Lung microvascular endothelial cell (primary cell): ENCODE results near the gene C9orf152. TPM values are rescaled to one million over a fixed set of nuclear protein-coding genes. Genes with fewer than 3 reads are reported as not detected.
"Not testable (repeated sequence)": the region's sequence is repeated elsewhere in the genome, so short reads cannot be mapped to it uniquely, and the experiment has no call there.

ENCODE experiments used
- DNase-seq, 2 donors: peaks; one replicate each; pipeline versions ENCODE4 v3.0.0 to v3.0.0-alpha.2; 2010; ENCODE audit warnings: low read depth in 2 of 2
- total RNA-seq: library from RNA; depleted of rRNA; stranded (reverse); fragments of >200 nt; gene quantifications from 2 replicates; pipeline ENCODE4 v1.2.1, GENCODE V29; 2014

Gene C9orf152
- total RNA-seq, 1 donor from 2014 or later = not detected

DNA sequence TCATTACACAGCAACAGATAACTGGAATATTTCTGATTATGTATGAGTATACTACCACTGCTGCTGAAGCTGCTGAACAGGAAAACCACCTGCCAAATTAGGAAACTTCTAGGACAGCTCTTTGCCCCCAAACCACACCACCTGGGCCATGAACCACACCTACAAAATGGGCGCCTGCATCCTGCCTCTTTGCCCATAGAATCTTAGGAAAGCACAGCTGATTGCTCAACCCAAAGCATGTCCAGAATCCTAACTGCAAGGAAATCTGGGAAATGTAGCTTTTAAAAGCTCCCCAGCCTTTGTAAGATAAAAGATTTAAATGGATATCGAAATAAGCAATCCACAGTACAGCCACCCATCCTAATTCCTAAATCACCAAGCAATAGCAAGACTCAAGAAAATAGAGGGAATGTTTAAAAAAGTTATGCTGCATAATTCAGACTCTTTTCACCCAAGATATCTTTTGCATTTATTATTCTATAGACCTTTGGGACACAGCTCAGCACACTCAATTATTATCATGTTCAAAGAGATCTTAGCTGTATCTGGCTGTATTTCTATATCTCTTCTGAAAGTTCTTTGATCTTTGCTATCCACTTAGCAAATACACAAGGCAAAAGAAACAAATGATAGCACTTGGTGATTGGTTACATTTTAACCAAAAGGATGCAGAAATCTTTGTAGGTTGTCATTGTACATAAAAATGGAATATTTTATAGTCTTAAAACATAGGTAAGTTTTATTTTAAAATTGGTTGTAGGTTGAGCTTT, 6.8 kb upstream of the C9orf152 start:
- DNase-seq = no peak

DNA sequence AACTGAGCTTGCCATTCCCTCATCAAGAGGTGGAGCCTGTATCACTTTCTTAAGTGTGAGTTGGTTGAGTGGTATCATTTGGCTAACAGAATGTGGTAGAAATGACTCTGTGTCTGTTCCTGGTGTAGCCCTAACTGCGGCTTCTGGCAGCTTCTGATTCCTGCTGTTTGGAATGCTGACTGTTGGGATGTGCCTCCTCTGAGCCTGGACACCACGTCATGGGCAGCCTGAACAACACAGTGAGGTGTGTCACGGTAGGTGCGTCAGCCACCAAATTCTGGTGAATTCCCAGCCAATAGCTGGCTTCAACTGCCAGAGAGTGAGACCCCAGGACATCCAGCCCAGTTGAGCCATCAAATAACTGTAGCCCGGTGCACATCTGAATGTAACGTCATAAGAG, 6.1 kb upstream of the C9orf152 start:
- no peak for DNase-seq

DNA sequence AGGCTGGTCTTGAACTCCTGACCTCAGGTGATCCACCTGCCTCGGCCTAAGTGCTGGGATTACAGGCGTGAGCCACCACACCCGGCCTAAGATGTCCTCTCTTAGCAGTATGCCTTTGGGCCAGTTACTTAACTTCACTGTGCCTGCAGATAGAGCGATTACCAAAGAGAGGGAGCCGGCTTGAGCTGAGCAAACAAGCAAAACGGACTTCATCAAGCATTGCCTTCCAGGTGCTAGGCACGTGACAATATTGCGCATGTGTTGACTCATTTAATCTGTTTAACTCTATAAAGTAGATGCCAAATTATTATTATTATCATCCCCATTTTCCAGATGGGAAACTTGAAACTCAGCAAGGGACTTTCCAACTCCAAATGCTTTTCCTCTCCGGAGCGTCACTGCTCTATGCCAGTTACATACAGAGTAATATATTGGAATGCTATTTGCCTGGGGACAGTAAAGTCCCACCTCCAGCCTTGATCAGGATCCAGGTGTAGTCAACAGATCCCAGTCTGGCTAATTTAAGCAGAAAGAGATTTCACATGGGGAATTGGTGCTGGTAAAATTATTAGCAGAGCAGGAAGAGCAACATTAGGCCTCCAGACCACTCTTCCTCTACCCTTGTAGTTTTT, 5.6 kb upstream of the C9orf152 start:
- no peak for DNase-seq

DNA sequence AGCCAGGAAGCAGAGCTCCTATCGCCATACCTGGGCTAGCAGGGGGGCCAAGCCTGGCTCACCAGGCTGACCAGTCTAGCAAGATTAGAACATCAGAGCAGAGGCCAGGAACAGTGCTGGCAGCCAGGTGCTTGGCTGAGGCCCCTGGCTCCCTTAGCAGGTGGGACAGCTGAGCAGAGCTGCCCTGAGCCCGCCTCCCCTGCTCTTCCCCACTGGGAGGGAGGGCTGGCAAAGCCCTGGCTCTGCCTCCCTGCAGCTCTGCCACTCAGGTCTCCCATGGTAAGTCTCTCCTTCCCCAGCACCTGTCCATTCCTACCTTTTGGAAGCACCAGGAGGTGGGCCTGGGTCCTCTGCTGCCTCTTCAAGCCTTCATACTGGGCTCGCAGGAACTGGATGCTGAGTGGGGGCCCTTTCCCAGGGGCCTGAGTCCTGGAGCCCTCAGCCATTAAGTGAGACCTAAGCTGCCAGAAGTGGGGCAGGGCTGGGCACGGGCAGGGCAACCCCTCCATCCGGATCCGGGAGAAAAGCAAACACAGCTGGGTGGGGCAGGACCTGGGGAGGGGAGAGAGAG, 803 bp downstream of the C9orf152 start:
- no peak for DNase-seq

DNA sequence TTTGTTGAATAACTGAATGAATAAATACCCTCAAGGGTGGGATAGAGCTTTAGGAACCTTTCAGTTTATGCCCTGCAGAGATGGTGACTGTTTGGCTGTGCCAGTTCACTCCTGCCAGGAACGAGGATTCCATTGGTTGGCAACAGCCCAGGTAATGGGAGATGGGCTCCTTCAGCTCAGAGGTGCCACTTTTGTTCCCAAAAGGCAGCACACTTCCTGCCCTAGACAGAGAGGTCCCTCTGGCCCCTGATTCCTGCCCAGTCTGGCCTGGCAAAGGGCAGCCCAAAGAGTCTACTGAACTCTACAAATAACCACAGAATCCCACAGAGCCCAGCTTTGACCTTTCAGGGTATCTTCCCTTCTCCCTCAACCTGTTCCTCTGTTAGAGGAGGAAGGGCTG, 1.6 kb downstream of the C9orf152 start:
- no peak for DNase-seq

DNA sequence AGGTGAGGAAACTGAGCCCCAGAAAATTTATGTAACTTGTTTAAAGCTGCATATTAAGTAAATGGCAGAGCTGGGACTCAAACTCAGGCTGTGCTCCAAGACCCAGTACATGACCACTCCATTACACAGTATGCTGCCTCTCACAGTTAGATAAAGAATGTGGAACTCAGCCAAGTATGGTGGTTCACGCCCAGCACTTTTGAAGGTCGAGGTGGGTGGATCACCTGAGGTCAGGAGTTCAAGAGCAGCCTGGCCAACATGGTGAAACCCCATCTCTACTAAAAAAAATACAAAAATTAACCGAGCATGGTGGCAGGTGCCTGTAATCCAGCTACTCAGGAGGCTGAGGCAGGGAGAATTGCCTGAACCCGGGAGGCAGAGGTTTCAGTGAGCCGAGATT, 2.3 kb downstream of the C9orf152 start:
- not testable (repeated sequence) for DNase-seq

DNA sequence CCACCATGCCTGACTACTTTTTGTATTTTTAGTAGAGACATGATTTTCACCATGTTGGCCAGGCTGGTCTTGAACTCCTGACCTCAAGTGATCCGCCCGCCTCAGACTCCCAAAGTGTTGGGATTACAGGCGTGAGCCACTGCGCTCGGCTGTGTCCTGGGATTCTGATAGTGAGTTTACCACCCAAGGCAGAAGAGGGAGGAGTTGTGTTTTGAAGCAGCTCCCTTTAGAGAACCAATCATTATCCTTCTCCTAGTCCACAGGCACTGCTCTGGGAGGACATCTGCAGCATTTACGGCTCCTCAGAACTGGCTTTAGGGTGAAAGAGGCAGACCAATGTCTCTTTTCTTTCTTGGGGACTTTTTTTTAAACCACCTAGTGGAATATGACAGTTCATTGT, 5.7 kb downstream of the C9orf152 start:
- DNase-seq = no peak

DNA sequence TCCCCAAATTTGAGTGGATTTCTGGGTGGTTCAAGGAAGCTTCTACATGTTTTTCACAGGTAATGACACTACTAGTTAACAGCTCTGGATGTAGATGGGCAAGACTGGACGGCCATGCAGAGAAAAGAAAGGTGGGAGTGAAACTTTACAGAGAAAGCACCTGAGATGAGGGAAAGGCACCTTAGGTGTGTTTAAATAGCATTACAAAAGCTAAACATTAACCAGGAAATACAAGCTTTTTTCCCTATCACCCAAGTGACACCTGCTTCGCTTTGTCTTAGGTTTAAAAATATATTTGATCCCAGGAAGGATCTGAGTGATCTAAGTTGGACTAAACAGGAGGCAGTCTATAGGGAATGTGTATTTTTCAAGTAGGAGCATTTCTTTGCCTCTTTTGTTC, 8.3 kb downstream of the C9orf152 start:
- DNase-seq = no peak

DNA sequence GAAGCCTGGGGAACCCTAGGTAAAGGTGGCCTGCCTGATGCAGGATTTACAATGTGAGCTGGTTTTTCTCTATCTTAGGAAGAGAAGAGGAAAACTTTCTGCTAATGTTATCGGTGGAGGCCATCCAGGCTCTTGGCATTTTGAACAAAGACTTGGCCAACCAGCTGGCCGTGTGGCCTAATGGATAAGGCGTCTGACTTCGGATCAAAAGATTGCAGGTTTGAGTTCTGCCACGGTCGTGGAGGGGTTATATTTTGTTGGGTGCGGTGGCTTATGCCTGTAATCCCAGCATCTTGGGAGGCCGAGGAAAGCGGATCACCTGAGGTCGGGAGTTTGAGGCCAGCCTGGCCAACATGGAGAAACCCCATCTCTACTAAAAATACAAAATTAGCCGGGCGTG, 9.6 kb downstream of the C9orf152 start:
- DNase-seq = no peak

DNA sequence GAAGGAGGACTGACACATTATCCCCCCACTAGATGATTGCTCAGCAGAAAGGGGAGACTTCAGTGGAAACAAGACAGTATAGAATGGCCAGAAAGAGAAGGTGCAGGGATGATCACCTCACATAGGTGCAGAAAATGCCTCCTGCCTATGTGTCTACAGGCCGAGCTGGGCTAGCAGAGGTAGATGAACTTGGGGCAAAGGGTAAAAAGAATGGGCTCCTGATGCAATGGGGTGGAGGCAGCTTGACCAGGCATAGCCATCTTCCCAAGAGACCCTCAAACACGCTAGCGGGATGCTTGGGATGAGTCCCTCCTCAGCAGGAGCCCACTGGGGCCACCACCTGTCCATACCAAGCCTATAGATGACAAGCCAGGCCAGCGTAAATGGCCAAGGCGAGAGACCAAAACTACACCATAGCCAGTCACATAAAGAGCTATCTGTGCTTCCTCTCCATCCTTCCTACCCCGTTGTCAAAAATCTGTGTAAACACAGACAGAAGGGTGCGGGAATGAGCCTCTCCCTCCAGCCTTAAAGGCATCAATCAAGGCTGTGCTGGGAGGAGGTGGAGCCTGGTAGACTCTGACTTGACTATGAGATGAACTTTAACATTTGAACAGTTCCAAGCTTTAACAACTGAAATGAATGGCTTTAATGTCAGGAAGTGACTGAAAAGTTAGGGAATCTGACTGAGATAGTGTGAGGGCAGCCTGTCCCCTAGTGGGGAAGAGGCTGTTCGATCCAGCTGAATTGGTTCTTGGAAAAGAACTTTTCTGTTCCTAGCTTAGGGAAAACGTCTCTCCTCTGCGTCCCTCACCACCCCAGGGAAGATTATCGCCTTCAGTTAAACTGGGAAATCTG, 10.4 kb downstream of the C9orf152 start:
- peak; percentile 22 to 45 for DNase-seq

DNA sequence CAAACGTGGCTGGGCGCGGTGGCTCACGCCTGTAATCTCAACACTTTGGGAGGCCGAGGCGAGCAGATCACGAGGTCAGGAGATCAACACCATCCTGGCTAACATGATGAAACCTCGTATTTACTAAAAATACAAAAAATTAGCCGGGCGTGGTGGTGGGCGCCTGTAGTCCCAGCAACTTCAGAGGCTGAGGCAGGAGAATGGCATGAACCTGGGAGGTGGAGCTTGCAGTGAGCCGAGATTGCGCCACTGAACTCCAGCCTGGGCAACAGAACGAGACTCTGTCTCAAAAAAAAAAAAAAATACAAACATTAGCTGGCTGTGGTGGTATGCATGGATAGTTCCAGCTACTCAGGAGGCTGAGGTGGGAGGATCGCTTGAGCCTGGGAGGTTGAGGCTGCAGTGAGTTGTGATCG, 11.9 kb downstream of the C9orf152 start:
- DNase-seq = not testable (repeated sequence)

DNA sequence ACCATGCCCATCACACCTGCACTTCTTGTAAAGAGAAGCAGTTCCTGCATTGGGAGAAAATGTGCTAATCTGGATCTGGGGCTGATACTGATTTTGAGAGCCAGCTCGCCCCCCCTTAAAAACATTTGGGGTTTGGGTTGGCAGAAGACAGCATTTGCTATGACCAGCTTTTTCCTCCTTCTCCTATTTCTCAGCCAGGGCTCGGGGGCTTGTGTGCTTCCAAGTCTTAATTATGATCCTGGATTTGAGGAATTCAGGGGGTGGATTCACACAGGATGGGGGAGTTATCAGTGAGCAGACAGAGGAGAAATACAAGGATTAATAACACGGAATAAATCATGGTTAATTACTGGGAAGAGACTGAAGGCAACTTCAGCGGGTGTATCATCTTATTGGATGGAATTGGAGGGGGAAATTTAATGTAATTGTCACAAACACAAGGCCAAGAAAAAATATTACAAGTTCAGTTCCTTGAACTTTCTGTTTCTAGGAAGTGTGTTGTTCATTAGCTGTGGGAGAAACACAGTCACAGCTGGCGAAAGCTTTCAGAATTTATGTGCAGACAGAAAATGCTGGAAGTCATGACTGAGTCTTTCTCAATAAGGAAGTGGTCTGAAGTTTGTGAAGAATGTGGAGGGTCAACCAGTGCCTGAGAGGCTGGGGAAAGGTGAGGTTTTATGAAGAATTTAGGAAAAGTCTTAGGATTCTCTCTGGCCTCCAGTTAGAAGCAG, 15.3 kb downstream of the C9orf152 start:
- peak in 1 of 2 donors; percentile 22 for DNase-seq

DNA sequence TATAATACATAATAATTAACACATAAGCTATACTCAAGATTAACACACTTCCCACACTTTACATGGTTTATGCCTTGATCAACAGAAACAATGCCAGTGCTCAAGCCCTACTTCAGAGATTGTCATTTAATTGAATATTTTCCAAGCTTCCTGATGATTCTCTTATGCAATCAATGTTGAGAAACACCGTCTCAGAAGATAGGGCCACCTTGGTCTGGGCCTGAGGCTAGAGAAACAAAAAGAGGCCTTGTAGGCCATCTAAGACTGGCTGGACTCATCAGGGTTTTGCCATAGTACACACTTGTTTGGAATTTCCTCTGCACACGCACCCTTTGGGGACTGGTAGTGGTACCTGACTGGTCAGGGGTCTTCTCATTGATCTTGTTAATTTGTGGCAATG, 16.3 kb downstream of the C9orf152 start:
- no peak for DNase-seq

DNA sequence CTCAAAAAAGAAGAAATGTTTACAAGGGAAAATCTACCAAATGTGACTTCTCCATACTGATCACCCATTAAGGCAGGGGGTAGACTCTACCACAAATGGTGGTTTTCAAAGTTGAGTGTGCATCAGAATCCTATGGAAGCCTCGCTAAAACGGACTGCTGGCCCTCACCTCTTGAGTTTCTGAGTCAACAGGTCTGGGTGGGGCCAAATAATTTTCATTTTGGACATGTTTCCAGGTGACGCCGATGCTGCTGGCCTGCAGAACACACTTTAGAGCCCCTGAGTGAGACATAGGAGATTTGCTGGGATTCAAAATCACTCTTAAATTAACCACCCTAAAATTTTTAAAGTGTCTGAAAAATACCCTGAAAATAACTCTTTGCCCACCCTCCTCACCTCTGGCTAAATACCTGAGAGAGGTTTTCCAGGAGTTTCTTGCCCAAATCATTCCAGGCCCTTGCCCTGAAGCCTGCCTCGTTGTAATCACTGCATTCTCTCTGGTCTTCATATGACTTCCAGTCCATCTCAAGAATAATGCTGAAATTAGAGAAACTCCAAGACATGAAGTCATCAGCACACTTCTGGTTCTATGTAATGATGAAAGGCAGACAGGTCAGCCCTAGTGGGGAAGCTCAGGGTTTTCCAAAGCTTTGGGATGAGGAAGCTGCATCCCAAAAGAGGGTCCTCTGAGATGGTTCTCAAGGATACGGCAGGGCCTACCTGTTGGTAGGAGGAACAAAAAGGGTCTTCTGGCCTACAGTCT, 18.2 kb downstream of the C9orf152 start:
- no peak for DNase-seq

DNA sequence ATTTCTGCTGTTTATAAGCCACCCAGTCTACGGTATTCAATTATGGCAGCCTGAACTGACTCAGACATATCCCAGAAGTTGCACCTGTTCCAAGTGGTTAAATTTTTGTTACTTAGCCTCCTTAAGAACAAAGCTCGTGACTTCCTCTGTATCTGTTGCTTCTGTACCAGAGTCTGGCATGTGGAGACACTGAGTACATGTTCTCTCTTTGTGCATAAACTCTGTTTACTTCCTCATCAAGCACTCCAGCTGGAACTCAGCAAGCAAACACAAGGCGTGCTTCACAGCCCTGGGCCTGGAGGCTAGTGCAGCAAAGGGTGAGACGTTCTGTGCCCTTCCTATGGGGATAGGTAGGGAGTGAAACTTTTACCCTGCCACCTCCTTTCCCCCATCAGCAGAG, 19.0 kb downstream of the C9orf152 start:
- DNase-seq = no peak

DNA sequence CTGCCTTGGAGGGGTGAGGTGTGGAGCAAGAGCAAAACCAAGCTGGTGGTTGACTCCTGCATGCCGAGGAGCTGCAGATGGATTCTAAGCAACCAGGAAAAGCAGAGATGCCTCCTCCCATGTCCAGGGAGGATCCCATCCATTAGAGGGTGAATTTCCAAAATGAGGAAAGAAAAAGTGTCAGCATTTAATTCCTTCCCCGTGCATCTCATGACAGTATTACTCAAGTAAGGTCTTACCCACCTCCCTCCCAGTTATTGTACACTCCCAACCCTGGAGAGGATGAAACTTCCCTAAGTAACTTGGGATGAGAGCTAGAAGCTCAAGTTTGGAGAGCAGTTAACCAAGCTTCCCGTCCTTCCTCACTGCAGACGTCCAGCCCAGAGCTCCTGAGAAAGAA, 19.9 kb downstream of the C9orf152 start:
- DNase-seq = no peak

DNA sequence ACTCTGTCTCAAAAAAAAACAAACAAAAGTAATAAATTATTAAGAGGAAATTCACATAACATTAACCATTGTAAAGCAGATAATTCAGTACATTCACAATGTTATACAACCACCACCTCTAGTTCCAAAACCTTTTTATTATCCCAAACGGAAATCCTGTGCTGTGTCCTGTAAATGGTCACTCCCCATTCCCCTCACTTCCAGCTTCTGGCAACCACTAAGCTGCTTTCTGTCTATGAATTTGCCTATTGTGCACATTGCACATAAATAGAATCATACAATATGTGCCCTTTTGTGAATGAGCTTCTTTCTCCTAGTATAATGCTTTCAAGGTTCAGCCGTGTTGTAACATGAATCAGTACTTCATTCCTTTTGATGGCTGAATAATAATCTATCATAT, 20.8 kb downstream of the C9orf152 start:
- peak; percentile 22 to 89 for DNase-seq

DNA sequence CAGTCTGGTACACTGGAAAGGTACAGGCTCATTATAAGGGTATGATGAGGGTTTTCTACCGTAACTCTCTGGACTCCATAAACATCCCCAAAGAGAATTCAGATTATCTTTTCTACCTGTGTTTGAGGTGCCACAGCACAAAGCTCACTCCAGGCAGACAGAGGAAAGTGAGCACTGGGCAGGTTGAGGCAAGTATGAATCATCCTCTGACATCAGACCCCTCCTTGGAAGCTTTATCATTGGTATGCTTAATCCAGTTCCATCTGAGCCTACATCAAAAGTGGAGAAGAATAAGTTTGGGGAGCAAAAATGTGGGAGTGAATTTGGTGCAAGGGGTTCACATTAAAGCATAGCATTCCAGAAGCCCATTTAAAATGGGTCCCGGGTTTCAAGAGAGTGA, 21.7 kb downstream of the C9orf152 start:
- DNase-seq = no peak

DNA sequence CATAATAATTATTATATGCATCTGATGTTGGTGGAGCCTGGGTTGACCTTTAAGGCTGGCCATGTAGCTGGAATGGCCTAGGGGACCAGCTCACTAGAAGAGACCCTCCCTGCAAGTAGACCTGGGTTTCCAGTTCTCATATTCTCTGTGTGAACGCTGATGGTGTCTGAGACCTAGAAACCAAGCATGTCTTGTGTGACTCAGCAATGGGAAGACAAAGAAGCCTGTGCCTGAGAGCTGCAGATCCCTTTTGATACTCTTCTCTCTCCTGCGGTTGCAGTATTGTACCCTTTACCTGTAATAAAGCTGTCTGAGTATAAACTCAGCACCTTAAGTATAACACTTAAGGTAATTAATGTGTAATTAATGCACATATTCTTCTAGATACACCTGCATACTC, 22.2 kb downstream of the C9orf152 start:
- DNase-seq = no peak
